ENCODE measurements around the gene MPIG6B. TPM values are rescaled to one million over a fixed set of nuclear protein-coding genes. Genes with fewer than 3 reads are reported as not detected.

MPIG6B gene
- total and polyA plus RNA-seq, 11 donors, result 0.17 to 1.00 (median 0.34) TPM; not detected in 2

- intact Hi-C loops (cut with DNase I), result loop anchor here in 6 of 10 donors (2.0 to 10.0 kb wide), 7 partner anchors 37 to 104 kb away; partner anchors contain the start of genes HSPA1B (in 1 of the 6) and VARS1 (in 1 of the 6)
- peaks cover 5 to 85% (median 36%) of the 10 kb centered on the region in 12 donors for H3K4me1 ChIP-seq
These were observed 7.5 kb downstream of the MPIG6B start for GRCh38 chr6:31730631-31731086.

GRCh38 chr6:31732029-31732428, 8.9 kb downstream of the MPIG6B start:
- peak overlapping the region in 6 of 12 donors; percentile 16 to 99 (median 67) for H3K27ac ChIP-seq

More at GRCh38 chr6:31730631-31731086, 7.5 kb downstream of the MPIG6B start:
- H3K4me3 ChIP-seq, result peak overlapping the region in 10 of 12 donors; percentile 66 to 95 (median 78)
- H3K27me3 ChIP-seq, result no peaks in the 10 kb centered on the region
- no peak for DNase-seq
- no peak for TF ChIP-seq CTCF (IDR thresholded peaks at IDR 0.05)
- TF ChIP-seq POLR2A (IDR thresholded peaks at IDR 0.05), result no peak
- no peak for ATAC-seq
- no peaks in the 10 kb centered on the region for H3K9me3 ChIP-seq
- peak overlapping the region in 11 of 12 donors; percentile 90 to 99 (median 97) for H3K27ac ChIP-seq
- 89 to 96% (median 92%) methylated on average over 11 of the region's 11 CpGs for WGBS, 4 donors
- H3K36me3 ChIP-seq, result peaks cover 3 to 74% (median 61%) of the 10 kb centered on the region in 9 donors

GRCh38 chr6:31733734-31734133, 10.6 kb downstream of the MPIG6B start:
- intact Hi-C loops (cut with DNase I), result loop anchor here in 5 of 10 donors (5.0 to 10.0 kb wide), 6 partner anchors 34 to 101 kb away; partner anchors contain the start of gene VARS1 (in 1 of the 5)
- Histone ChIP-seq H3K27ac (peak overlapping the region in 11 of 12 donors; percentile 14 to 99 (median 92)), H3K9me3 (no peaks in the 10 kb centered on the region), H3K4me1 (peaks cover 5 to 76% (median 42%) of the 10 kb centered on the region in 12 donors), H3K27me3 (no peaks in the 10 kb centered on the region), H3K36me3 (peaks cover 3 to 44% (median 37%) of the 10 kb centered on the region in 9 donors), H3K4me3 (peak overlapping the region in 5 of 12 donors; percentile 65 to 91 (median 89))
- TF ChIP-seq POLR2A (IDR thresholded peaks at IDR 0.05) (no peak), CTCF (IDR thresholded peaks at IDR 0.05) (no peak)
- 76 to 83% (median 79%) methylated on average over 4 of the region's 4 CpGs for WGBS, 4 donors
- ATAC-seq (no peak), DNase-seq (no peak)

More at GRCh38 chr6:31732029-31732428, 8.9 kb downstream of the MPIG6B start:
- Histone ChIP-seq H3K36me3 (peaks cover 3 to 60% (median 49%) of the 10 kb centered on the region in 9 donors), H3K27me3 (no peaks in the 10 kb centered on the region), H3K4me3 (peak overlapping the region in 2 of 12 donors; percentile 4 to 9), H3K4me1 (peaks cover 5 to 76% (median 39%) of the 10 kb centered on the region in 12 donors), H3K9me3 (no peaks in the 10 kb centered on the region)
- ATAC-seq (no peak), DNase-seq (no peak)
- TF ChIP-seq POLR2A (IDR thresholded peaks at IDR 0.05) (no peak), CTCF (IDR thresholded peaks at IDR 0.05) (no peak)
- intact Hi-C loops (cut with DNase I), result loop anchor here in 5 of 10 donors (5.0 to 10.0 kb wide), 6 partner anchors 35 to 103 kb away; partner anchors contain the start of gene VARS1 (in 1 of the 5)
- 56 to 72% (median 64%) methylated on average over 3 of the region's 3 CpGs for WGBS, 4 donors

GRCh38 chr6:31734247-31734820, 11.2 kb downstream of the MPIG6B start:
- 30 to 50% (median 43%) methylated on average over 2 of the region's 2 CpGs for WGBS, 4 donors
- H3K4me3 ChIP-seq, result peak overlapping the region; percentile 40 to 91 (median 78)
- TF ChIP-seq CTCF (IDR thresholded peaks at IDR 0.05) (no peak), POLR2A (IDR thresholded peaks at IDR 0.05) (no peak)
- H3K4me1 ChIP-seq, result peaks cover 5 to 75% (median 44%) of the 10 kb centered on the region in 12 donors
- no peak for DNase-seq
- intact Hi-C loops (cut with DNase I), result loop anchor here in 5 of 10 donors (5.0 to 10.0 kb wide), 6 partner anchors 33 to 100 kb away; partner anchors contain the start of gene VARS1 (in 1 of the 5)
- no peaks in the 10 kb centered on the region for H3K27me3 ChIP-seq
- no peak for ATAC-seq
- peak overlapping the region; percentile 66 to 99 (median 92) for H3K27ac ChIP-seq
- H3K36me3 ChIP-seq, result peaks cover 3 to 44% (median 37%) of the 10 kb centered on the region in 9 donors
- no peaks in the 10 kb centered on the region for H3K9me3 ChIP-seq

Measured in heart left ventricle (tissue), 16 donors.